ENCODE data around the gene EPHB3.

EPHB3 gene

DNA sequence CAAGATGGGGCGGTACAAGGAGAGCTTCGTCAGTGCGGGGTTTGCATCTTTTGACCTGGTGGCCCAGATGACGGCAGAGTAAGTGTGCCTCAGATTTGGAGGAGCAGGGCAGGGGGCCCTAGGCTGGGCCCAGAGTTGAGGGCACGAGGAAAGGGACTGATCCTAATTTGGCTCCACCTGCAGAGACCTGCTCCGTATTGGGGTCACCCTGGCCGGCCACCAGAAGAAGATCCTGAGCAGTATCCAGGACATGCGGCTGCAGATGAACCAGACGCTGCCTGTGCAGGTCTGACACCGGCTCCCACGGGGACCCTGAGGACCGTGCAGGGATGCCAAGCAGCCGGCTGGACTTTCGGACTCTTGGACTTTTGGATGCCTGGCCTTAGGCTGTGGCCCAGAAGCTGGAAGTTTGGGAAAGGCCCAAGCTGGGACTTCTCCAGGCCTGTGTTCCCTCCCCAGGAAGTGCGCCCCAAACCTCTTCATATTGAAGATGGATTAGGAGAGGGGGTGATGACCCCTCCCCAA lies 19.8 kb downstream of the EPHB3 start:
- no peaks in the 10 kb centered on the region for H3K4me1 ChIP-seq
- H3K27ac ChIP-seq = no peak overlapping the region

DNA sequence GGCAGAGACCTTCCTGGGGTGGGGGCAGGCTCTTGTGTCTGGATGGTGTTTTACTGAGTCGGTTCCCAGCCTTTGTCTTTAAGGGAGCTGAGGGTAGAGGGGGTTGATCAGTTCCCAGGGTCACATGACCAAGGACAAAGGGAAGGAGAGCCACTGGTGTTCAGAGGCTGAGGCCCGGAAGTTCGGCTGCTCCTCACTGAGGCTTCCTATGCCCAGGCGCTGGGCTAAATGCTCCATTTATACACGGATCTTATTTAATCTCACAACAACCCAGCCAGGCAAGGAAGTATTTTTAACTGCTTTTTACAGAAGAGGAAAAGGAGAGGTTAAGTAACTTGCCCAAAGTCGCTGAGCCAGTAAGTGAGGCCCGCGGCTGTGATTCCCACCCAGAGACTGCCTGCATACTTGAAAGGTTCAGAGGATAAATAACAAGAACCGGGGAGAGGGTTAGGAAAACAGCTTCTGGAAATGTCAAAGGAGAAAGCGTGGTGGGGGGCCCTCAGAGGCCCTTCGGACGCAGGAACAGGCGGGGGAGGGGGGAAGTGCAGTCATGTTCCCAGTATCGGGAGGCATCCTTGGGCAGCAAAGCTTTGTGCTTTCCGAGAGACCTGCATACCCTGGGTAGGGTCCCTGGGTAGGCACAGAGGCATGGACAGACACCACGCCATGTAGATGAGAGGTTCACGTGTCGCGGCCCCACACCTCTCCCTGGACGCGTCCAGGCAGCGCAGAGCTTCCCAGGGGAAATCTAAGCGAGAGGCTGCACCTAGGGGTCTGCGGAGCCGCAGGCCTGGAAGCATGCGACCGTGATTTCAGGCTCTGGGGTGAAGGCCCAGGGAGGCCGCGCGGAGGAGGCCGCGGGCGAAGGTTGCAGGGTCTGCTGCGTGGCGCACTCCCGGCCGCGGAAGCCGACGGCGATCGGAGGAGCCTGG lies 21.3 kb downstream of the EPHB3 start:
- Histone ChIP-seq H3K9me3 (ENCODE audit: control insufficient read depth, low read length) (no peaks in the 10 kb centered on the region), H3K27me3 (ENCODE audit: control insufficient read depth, insufficient read depth, low read length) (no peaks in the 10 kb centered on the region), H3K4me2 (ENCODE audit: low read length) (peak overlapping the region; percentile 70), H3K4me1 (no peaks in the 10 kb centered on the region), H3K27ac (no peak overlapping the region), H3K9ac (no peak overlapping the region), H2AFZ (peak overlapping the region; percentile 82), H3K4me3 (ENCODE audit: low read depth, low read length) (peak overlapping the region; percentile 53), H3K79me2 (no peaks in the 10 kb centered on the region), H3K36me3 (ENCODE audit: control insufficient read depth, insufficient read depth, low read length) (no peaks in the 10 kb centered on the region)
- TF ChIP-seq, protein P1, sequence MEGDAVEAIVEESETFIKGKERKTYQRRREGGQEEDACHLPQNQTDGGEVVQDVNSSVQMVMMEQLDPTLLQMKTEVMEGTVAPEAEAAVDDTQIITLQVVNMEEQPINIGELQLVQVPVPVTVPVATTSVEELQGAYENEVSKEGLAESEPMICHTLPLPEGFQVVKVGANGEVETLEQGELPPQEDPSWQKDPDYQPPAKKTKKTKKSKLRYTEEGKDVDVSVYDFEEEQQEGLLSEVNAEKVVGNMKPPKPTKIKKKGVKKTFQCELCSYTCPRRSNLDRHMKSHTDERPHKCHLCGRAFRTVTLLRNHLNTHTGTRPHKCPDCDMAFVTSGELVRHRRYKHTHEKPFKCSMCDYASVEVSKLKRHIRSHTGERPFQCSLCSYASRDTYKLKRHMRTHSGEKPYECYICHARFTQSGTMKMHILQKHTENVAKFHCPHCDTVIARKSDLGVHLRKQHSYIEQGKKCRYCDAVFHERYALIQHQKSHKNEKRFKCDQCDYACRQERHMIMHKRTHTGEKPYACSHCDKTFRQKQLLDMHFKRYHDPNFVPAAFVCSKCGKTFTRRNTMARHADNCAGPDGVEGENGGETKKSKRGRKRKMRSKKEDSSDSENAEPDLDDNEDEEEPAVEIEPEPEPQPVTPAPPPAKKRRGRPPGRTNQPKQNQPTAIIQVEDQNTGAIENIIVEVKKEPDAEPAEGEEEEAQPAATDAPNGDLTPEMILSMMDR (IDR thresholded peaks at IDR 0.05) = no peak

More for the DNA sequence above, 19.8 kb downstream of the EPHB3 start:
- H3K4me3 ChIP-seq (ENCODE audit: low read depth, low read length) = no peak overlapping the region
- H3K9me3 ChIP-seq (ENCODE audit: control insufficient read depth, low read length) = no peaks in the 10 kb centered on the region
- H3K4me2 ChIP-seq (ENCODE audit: low read length) = no peak overlapping the region
- TF ChIP-seq, protein P1 (IDR thresholded peaks at IDR 0.05) = no peak
- no peak overlapping the region for H3K9ac ChIP-seq
- no peak overlapping the region for H2AFZ ChIP-seq
- no peaks in the 10 kb centered on the region for H3K27me3 ChIP-seq (ENCODE audit: control insufficient read depth, insufficient read depth, low read length)
- H3K79me2 ChIP-seq = no peaks in the 10 kb centered on the region
- no peaks in the 10 kb centered on the region for H3K36me3 ChIP-seq (ENCODE audit: control insufficient read depth, insufficient read depth, low read length)

DNA sequence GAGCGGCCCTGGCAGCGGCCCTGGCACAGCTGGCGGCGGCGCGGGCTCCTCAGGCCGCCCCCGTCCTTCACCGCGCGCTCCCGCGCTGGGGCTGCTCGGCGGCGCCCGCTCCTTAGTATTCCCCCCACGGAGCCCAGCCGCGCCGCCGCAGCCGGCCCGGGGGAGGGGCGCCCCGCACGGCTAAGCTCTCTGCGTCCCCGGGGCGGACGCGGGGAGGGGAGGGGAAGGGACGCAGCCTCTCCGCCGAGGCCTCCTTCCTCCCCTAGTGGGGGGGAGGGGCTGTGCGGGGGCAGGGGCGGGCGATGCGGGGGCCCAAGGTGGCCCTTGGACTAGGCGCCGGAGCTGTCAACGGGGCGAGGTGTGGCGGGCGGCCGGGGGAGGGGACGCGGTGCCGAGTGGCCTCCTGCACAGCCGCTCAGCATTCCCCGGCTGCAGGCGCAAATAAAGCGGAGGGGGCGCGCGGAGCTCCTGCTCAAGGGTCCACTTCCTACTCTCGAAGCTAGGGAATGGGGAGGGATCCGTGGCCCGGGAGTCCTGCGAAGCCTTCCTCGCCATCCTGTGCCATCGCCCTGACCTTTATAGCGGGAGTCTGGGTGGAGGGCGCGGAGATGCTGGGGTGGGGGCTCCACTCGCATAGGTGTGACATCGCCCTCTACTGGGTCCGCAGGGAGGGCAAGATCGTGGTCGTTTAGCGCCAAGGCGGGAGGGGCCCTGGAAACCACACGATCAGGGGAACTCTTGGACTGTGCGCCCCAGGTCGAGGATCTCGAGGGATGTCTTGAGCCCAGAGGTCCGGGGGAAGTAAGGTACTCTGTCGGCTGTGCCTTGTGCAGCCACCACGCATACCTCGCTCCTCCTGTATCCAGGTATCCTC lies 22.2 kb downstream of the EPHB3 start:
- Histone ChIP-seq H3K9ac (no peak overlapping the region), H3K4me3 (ENCODE audit: low read depth, low read length) (peak overlapping the region; percentile 53), H3K4me2 (ENCODE audit: low read length) (peak overlapping the region; percentile 70), H3K36me3 (ENCODE audit: control insufficient read depth, insufficient read depth, low read length) (no peaks in the 10 kb centered on the region), H3K9me3 (ENCODE audit: control insufficient read depth, low read length) (no peaks in the 10 kb centered on the region), H2AFZ (peak overlapping the region; percentile 82), H3K79me2 (no peaks in the 10 kb centered on the region), H3K27me3 (ENCODE audit: control insufficient read depth, insufficient read depth, low read length) (no peaks in the 10 kb centered on the region), H3K4me1 (no peaks in the 10 kb centered on the region), H3K27ac (no peak overlapping the region)
- TF ChIP-seq, protein P1 (IDR thresholded peaks at IDR 0.05) = peak; percentile 32

DNA sequence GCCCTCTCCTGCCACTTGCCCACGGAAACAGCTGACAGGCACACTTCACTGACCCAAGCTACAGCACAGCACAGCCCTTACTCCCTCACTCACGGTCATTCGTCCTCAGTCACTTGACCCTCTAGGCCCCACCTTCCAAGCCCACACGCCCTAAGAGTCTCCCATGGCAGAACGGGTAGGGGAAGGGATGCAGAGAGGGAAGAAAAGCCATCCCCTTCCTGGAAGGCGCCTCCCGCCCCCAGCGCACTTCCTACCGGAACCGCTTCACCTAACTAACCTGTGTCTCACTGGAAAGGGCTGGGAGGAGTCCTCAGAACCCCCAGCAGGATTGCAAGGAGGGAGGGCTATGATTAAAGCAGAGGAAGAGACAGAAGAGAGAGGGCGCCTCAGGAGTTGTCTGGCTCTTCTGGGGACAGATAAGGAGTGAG lies 22.9 kb downstream of the EPHB3 start:
- Histone ChIP-seq H3K36me3 (ENCODE audit: control insufficient read depth, insufficient read depth, low read length) (no peaks in the 10 kb centered on the region), H3K27ac (no peak overlapping the region), H3K9ac (no peak overlapping the region), H3K9me3 (ENCODE audit: control insufficient read depth, low read length) (no peaks in the 10 kb centered on the region), H3K79me2 (no peaks in the 10 kb centered on the region), H3K27me3 (ENCODE audit: control insufficient read depth, insufficient read depth, low read length) (no peaks in the 10 kb centered on the region), H3K4me3 (ENCODE audit: low read depth, low read length) (no peak overlapping the region), H3K4me2 (ENCODE audit: low read length) (peak overlapping the region; percentile 30), H2AFZ (peak overlapping the region; percentile 82), H3K4me1 (no peaks in the 10 kb centered on the region)
- TF ChIP-seq, protein P1 (IDR thresholded peaks at IDR 0.05) = no peak

Data from parathyroid adenoma (tissue), 2 donors.